Activated CD4-positive, alpha-beta T cell treated with anti-CD3 and anti-CD28 coated beads, Interleukin-2, amount 50 U/mL, for 4 hours (primary cell): ENCODE measurements around the gene VRTN.

Source experiments
- DNase-seq, 2 experiments: peaks; one replicate each; pipeline ENCODE4 v3.0.0-alpha.2; 2020

VRTN gene

GRCh38 chr14:74395094-74395493 lies 46.8 kb downstream of the VRTN start:
- DNase-seq, result no peak

GRCh38 chr14:74400031-74400685 lies 51.9 kb downstream of the VRTN start:
- DNase-seq, result no peak

GRCh38 chr14:74400919-74401503 lies 52.7 kb downstream of the VRTN start:
- no peak for DNase-seq

GRCh38 chr14:74401504-74402241 lies 53.4 kb downstream of the VRTN start:
- DNase-seq, result peak; percentile 45 to 46

GRCh38 chr14:74402401-74403251 lies 54.4 kb downstream of the VRTN start:
- no peak for DNase-seq

GRCh38 chr14:74403619-74404417 lies 55.5 kb downstream of the VRTN start:
- no peak for DNase-seq

GRCh38 chr14:74404435-74404834 lies 56.2 kb downstream of the VRTN start:
- no peak for DNase-seq

- no peak for DNase-seq
These were observed 57.4 kb downstream of the VRTN start for GRCh38 chr14:74405663-74406062.

GRCh38 chr14:74407021-74407800 lies 58.9 kb downstream of the VRTN start:
- no peak for DNase-seq

- DNase-seq, result no peak
These were observed 59.5 kb downstream of the VRTN start for GRCh38 chr14:74407801-74408154.

GRCh38 chr14:74408870-74409269 lies 60.6 kb downstream of the VRTN start:
- no peak for DNase-seq

- DNase-seq, result no peak
These were observed 61.2 kb downstream of the VRTN start for GRCh38 chr14:74409441-74409840.
